Osteocyte (in vitro differentiated cells): Measurements from ENCODE around the gene DOK5. TPM values are rescaled to one million over a fixed set of nuclear protein-coding genes. Genes with fewer than 3 reads are reported as not detected.

Experiments used
- DNase-seq: peaks from one replicate; pipeline ENCODE4 v3.0.0; 2021; ENCODE audit warnings: mixed read lengths; ENCODE audit not compliant: unreplicated experiment; ENCODE audit errors: extremely low spot score
- H3K27ac Mint-ChIP-seq: one replicate; pipeline ENCODE4 v1.8.0; 2021; ENCODE audit warnings: mild to moderate bottlenecking, mixed read lengths; ENCODE audit not compliant: unreplicated experiment
- H3K27me3 Mint-ChIP-seq: one replicate; pipeline ENCODE4 v1.8.0; 2021; ENCODE audit warnings: mixed read lengths; ENCODE audit not compliant: unreplicated experiment
- H3K36me3 Mint-ChIP-seq: one replicate; pipeline ENCODE4 v1.8.0; 2021; ENCODE audit warnings: mixed read lengths; ENCODE audit not compliant: unreplicated experiment
- H3K4me1 Mint-ChIP-seq: one replicate; pipeline ENCODE4 v1.8.0; 2021; ENCODE audit warnings: mixed read lengths; ENCODE audit not compliant: unreplicated experiment
- H3K4me3 Mint-ChIP-seq: one replicate; pipeline ENCODE4 v1.8.0; 2021; ENCODE audit warnings: mild to moderate bottlenecking, moderate library complexity, mixed read lengths; ENCODE audit not compliant: unreplicated experiment
- H3K9me3 Mint-ChIP-seq: one replicate; pipeline ENCODE4 v1.8.0; 2021; ENCODE audit warnings: mixed read lengths; ENCODE audit not compliant: unreplicated experiment
- CTCF ChIP-seq: fragments of 200-600 bp; sonication (generic); IDR thresholded peaks from 2 replicates; pipeline ENCODE4 v1.5.0; 2021; ENCODE audit warnings: antibody characterized with exemption, mild to moderate bottlenecking, moderate library complexity
- total RNA-seq: library from RNA; stranded (reverse); gene quantifications from 2 replicates; pipeline ENCODE4 v1.2.1, GENCODE V29; 2021

The DOK5 gene
- total RNA-seq, 1 donor from 2014 or later, result 7.4 TPM

DNA sequence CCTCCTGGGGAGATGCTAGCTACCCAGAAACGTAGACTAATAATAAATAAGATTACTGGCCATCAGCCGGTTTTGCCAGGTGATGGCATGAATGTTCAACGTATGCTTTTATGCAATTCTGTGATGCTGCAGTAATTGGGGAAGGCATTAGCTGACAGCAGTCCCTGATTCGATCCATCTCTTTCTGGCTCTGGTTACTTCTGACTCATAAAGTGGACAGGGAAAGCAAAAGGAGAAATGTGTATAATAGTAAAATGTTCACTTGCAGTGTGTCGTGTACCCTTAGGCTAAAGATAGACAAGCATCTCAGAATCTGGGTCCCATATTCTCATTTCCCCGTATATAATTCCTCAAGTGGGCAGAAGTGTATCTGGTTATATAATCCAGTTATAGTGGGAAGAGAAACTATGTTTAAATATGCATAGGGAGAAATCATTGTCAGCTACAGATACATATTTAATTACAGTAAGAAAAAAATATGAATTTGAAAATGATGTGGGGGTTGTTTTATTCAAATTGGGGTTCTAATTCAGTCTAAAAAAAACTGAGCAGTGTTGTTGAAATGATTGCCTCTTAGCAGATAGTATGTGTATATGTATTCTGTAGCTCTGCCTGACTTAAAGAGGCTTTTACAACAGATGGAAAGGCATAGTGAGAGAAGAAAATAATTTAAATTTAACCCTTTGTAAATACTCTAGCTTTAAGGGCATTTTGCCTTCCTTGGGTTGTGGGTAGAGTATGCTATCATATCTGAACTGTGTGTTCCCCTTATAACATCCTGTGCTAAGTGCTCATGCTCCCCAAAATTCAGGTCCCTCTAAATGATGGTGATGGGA is 40.6 kb downstream of the DOK5 start:
- no peak overlapping the region for H3K4me3 Mint-ChIP-seq
- peaks cover 18% of the 10 kb centered on the region for H3K4me1 Mint-ChIP-seq
- no peaks in the 10 kb centered on the region for H3K36me3 Mint-ChIP-seq
- peaks cover 6% of the 10 kb centered on the region for H3K9me3 Mint-ChIP-seq
- no peaks in the 10 kb centered on the region for H3K27me3 Mint-ChIP-seq
- DNase-seq, result no peak
- no peak for TF ChIP-seq CTCF
- no peak overlapping the region for H3K27ac Mint-ChIP-seq

DNA sequence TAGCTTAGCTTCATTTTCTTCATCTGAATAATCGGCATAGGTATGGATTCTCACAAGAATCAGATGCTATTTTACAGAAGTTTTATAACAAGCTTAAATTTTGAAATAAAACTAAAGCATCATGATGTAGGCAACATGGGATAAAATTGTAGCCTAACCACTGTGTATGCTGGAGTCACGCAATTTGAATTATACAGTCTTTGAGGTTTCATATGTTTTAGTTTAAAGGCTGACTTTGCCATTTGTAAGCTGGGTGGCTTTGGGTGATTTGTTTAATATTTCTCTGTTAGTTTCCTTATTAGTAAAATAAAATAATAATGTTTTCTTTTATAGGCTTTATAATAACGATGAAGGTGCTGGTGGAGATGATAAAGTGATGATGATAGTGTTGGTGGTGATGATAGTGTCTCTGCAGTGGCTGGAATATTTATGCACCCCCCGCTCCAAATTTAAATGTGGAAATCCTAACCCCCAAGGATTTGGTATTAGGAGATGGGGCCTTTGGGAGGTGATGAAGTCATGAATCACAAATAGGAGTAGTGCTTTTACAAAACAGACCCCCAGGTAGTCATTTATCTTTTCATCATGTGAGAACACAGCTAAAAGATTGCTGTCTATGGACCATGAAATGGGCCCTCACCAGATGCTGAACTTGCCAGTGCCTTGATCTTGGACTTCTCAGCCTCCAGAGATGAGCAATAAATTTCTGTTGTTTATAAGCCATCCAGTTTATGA is 42.0 kb downstream of the DOK5 start:
- Mint-ChIP-seq H3K27ac (no peak overlapping the region), H3K4me3 (no peak overlapping the region), H3K27me3 (no peaks in the 10 kb centered on the region), H3K36me3 (no peaks in the 10 kb centered on the region), H3K9me3 (peaks cover 3% of the 10 kb centered on the region), H3K4me1 (peaks cover 18% of the 10 kb centered on the region)
- no peak for TF ChIP-seq CTCF
- no peak for DNase-seq

- Mint-ChIP-seq H3K9me3 (no peaks in the 10 kb centered on the region), H3K27ac (no peak overlapping the region)
- DNase-seq, result no peak
These were observed 49.5 kb downstream of the DOK5 start for GRCh38 chr20:54524849-54525248.

GRCh38 chr20:54525916-54526590 is 50.7 kb downstream of the DOK5 start:
- no peaks in the 10 kb centered on the region for H3K27me3 Mint-ChIP-seq
- TF ChIP-seq CTCF, result no peak
- peaks cover 3% of the 10 kb centered on the region for H3K36me3 Mint-ChIP-seq
- H3K9me3 Mint-ChIP-seq, result peaks cover 9% of the 10 kb centered on the region
- no peak overlapping the region for H3K4me3 Mint-ChIP-seq
- H3K4me1 Mint-ChIP-seq, result peaks cover 7% of the 10 kb centered on the region
- H3K27ac Mint-ChIP-seq, result peak overlapping the region; percentile 28
- DNase-seq, result no peak

More at GRCh38 chr20:54524849-54525248, 49.5 kb downstream of the DOK5 start:
- no peaks in the 10 kb centered on the region for H3K27me3 Mint-ChIP-seq
- no peak for TF ChIP-seq CTCF
- no peaks in the 10 kb centered on the region for H3K36me3 Mint-ChIP-seq
- peaks cover 7% of the 10 kb centered on the region for H3K4me1 Mint-ChIP-seq
- H3K4me3 Mint-ChIP-seq, result no peak overlapping the region
